Naive thymus-derived CD8-positive, alpha-beta T cell (primary cell): ENCODE data around the gene RGS19. TPM values are rescaled to one million over a fixed set of nuclear protein-coding genes. Genes with fewer than 3 reads are reported as not detected.
A peak's percentile ranks its signal among the peaks of the same experiment; 100 is the strongest.
"Not testable (repeated sequence)": the region's sequence is repeated elsewhere in the genome, so short reads cannot be mapped to it uniquely, and the experiment has no call there.

ENCODE experiments used
- ATAC-seq, 2 donors: fragments of 150-1000 bp; cut with Tn5 transposase in 1 of 2; sonication (Bioruptor Pico), chemical (Tn5 transposase) in 1 of 2; 1 replicate in 1 of 2; 2 replicates in 1 of 2; pipeline ENCODE4 v1.10.0; 2021; ENCODE audit warnings: mild to moderate bottlenecking in 2 of 2, moderate library complexity in 2 of 2
- POLR2A ChIA-PET: fragments of 350-600 bp; sonication (Branson Sonifier 250); formaldehyde crosslinking; loops from one replicate; lab custom pipeline; 2021; ENCODE audit warnings: antibody characterized with exemption; lab: Charles Lee
- DNase-seq, 10 donors: peaks; one replicate each; pipeline versions ENCODE4 v3.0.0 to v3.0.0-alpha.2; 2020 to 2022
- H3K27ac Mint-ChIP-seq, 10 donors: one replicate each; pipeline ENCODE4 v1.8.0; 2020 to 2022; ENCODE audit warnings: mild to moderate bottlenecking in 10 of 10, mixed read lengths in 10 of 10, moderate library complexity in 4 of 10, inconsistent platforms in 1 of 10
- H3K27me3 Mint-ChIP-seq, 5 donors: one replicate each; pipeline ENCODE4 v1.8.0; 2021 to 2022; ENCODE audit warnings: mixed read lengths in 5 of 5
- H3K36me3 Mint-ChIP-seq, 3 donors: one replicate each; pipeline ENCODE4 v1.8.0; 2020 to 2022; ENCODE audit warnings: mixed read lengths in 3 of 3, mild to moderate bottlenecking in 2 of 3, inconsistent platforms in 1 of 3
- H3K4me1 Mint-ChIP-seq, 4 donors: one replicate each; pipeline ENCODE4 v1.8.0; 2021 to 2022; ENCODE audit warnings: mixed read lengths in 4 of 4
- H3K4me3 Mint-ChIP-seq, 10 donors: one replicate each; pipeline ENCODE4 v1.8.0; 2020 to 2022; ENCODE audit warnings: mild to moderate bottlenecking in 10 of 10, mixed read lengths in 10 of 10, moderate library complexity in 6 of 10, inconsistent platforms in 1 of 10
- H3K9me3 Mint-ChIP-seq, 9 donors: one replicate each; pipeline ENCODE4 v1.8.0; 2020 to 2022; ENCODE audit warnings: mixed read lengths in 9 of 9, mild to moderate bottlenecking in 3 of 9, inconsistent platforms in 1 of 9, moderate library complexity in 1 of 9
- polyA plus RNA-seq, 3 donors: library from polyadenylated mRNA; unstranded; fragments of 300-500 nt; fragmentation: Illumina TruSeq; gene quantifications; one replicate each; pipeline ENCODE4 v1.2.3, GENCODE V29; 2021
- total RNA-seq, 8 experiments: library from RNA in 2 of 8; stranded (reverse) in 2 of 8; gene quantifications; one replicate each; pipeline ENCODE4 v1.2.3 and lab custom pipeline; 2021 to 2026

The RGS19 gene
- 10 to 100 TPM; 16.9 to 20.7 TPM for total RNA-seq
- polyA plus RNA-seq: 10 to 100 TPM; 50.9 to 67.5 (median 59.4) TPM
- 18.7 to 30.3 (median 26.9) reads per million in 6 experiments for total RNA-seq (lab: John Stamatoyannopoulos, UW)

DNA sequence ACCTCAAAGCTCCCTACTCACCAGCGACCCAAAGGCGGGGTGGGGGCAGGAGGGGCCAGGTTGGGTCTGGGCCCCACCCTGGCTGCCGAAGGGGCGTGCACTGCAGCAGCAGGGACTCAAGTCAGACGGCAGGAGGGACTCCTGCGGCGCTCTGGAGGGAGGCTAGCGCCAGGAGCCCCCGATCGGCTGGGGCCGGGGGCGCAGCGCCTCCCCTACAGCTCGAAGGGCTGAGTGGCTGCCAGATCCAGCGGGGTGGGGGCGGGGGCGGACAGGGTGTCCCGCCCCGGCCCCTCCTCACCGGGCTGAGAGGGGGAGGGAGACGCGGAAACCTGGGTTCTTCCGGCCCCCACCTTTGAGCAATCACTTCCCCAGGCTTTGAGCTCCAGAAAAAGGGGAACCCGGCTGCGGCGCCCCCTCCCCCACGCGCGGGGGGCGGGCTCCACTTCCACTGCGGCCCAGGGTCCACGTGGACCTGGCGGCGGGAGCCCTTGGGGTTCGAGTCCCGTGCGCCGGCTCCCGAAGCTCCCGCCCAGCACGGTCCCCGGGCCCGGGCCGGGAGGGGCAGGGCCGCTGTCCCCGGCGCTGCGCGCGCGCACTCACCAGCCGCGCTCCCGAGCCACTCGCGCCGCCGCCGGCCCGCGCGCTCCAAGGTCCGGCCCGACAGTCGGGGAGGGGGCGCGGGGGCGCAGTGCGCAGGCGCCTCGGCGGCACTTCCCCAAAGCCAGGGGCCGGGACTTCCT lies at the start of gene RGS19:
RGS19 (minus strand) TSS at position 246 of the 740 bp plus-strand sequence. CDS start 2,632 bp downstream, outside the sequence.
- POLR2A ChIA-PET: interaction anchor here (0.6 to 4.7 kb wide), 19 partner anchors 12 to 559 kb away, joined by 3 to 47 read pairs (median 5); partner anchors contain the start of genes GMEB2, NPBWR2, PCMTD2 and PPDPF
- Mint-ChIP-seq H3K4me3 (peak within 1 kb of the TSS; percentile 82 to 95 (median 92)), H3K27me3 (peaks cover 0 to 3% (median 1%) of the 10 kb centered on the region in 5 donors), H3K27ac (peak within 1 kb of the TSS; percentile 53 to 96 (median 90)), H3K36me3 (peaks cover 0 to 20% (median 0%) of the 10 kb centered on the region in 3 donors), H3K9me3 (no peaks in the 10 kb centered on the region), H3K4me1 (peaks cover 22 to 66% (median 52%) of the 10 kb centered on the region in 4 donors)
- DNase-seq: peak in 9 of 10 donors; percentile 40 to 82 (median 65)
- ATAC-seq: peak; percentile 16 to 33

DNA sequence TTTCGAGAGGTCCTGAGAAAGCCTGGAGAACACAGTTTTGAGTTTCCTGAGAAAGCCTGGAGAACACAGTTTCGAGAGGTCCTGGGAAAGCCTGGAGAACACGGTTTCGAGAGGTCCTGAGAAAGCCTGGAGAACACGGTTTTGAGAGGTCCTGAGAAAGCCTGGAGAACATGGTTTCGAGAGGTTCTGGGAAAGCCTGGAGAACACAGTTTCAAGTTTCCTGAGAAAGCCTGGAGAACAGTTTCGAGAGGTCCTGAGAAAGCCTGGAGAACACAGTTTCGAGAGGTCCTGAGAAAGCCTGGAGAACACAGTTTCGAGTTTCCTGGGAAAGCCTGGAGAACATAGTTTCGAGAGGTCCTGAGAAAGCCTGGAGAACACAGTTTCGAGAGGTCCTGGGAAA lies 44.2 kb upstream of the RGS19 start:
- DNase-seq: peak in 1 of 10 donors; percentile 8
- H3K36me3 Mint-ChIP-seq, H3K4me3 Mint-ChIP-seq, POLR2A ChIA-PET, H3K9me3 Mint-ChIP-seq, H3K27ac Mint-ChIP-seq, ATAC-seq, H3K4me1 Mint-ChIP-seq: not testable (repeated sequence)
- H3K27me3 Mint-ChIP-seq: peaks cover 3 to 15% (median 7%) of the 10 kb centered on the region in 5 donors

GRCh38 chr20:64122927-64123326 lies 43.6 kb upstream of the RGS19 start:
- ATAC-seq, H3K27ac Mint-ChIP-seq, H3K27me3 Mint-ChIP-seq, H3K4me3 Mint-ChIP-seq, POLR2A ChIA-PET, H3K9me3 Mint-ChIP-seq, H3K4me1 Mint-ChIP-seq, H3K36me3 Mint-ChIP-seq: not testable (repeated sequence)
- peak in 1 of 10 donors; percentile 18 for DNase-seq

GRCh38 chr20:64121586-64121985 lies 42.3 kb upstream of the RGS19 start:
- H3K4me3 Mint-ChIP-seq: no peak overlapping the region
- peak in 2 of 10 donors; percentile 4 to 15 for DNase-seq
- POLR2A ChIA-PET: interaction anchor here (1.9 to 3.4 kb wide), 3 partner anchors 37 to 82 kb away, joined by 9 to 13 read pairs (median 13); partner anchors contain the start of genes LKAAEAR1, OPRL1 and RGS19
- H3K27ac Mint-ChIP-seq: no peak overlapping the region
- no peaks in the 10 kb centered on the region for H3K9me3 Mint-ChIP-seq
- H3K4me1 Mint-ChIP-seq: peaks cover 7 to 9% (median 9%) of the 10 kb centered on the region in 4 donors
- H3K27me3 Mint-ChIP-seq: peaks cover 0 to 10% (median 2%) of the 10 kb centered on the region in 5 donors
- no peak for ATAC-seq
- H3K36me3 Mint-ChIP-seq: no peaks in the 10 kb centered on the region

GRCh38 chr20:64119681-64120341 lies 40.5 kb upstream of the RGS19 start:
- H3K27ac Mint-ChIP-seq: peak overlapping the region in 8 of 10 donors; percentile 44 to 95 (median 70)
- H3K36me3 Mint-ChIP-seq: no peaks in the 10 kb centered on the region
- H3K4me1 Mint-ChIP-seq: peaks cover 7 to 9% (median 9%) of the 10 kb centered on the region in 4 donors
- POLR2A ChIA-PET: interaction anchor here (0.8 to 3.4 kb wide), 7 partner anchors 36 to 209 kb away, joined by 3 to 13 read pairs (median 6); partner anchors contain the start of genes LKAAEAR1, OPRL1, PRPF6 and RGS19
- DNase-seq (peak in 2 of 10 donors; percentile 14 to 65), ATAC-seq (peak; percentile 7 to 14)
- H3K27me3 Mint-ChIP-seq: peaks cover 0 to 10% (median 2%) of the 10 kb centered on the region in 5 donors
- no peaks in the 10 kb centered on the region for H3K9me3 Mint-ChIP-seq
- H3K4me3 Mint-ChIP-seq: peak overlapping the region; percentile 14 to 81 (median 70)

- Mint-ChIP-seq H3K4me3 (peak overlapping the region in 2 of 10 donors; percentile 68 to 77), H3K27ac (peak overlapping the region in 1 of 10 donors; percentile 95), H3K9me3 (no peaks in the 10 kb centered on the region), H3K36me3 (no peaks in the 10 kb centered on the region), H3K4me1 (peaks cover 7 to 9% (median 9%) of the 10 kb centered on the region in 4 donors), H3K27me3 (peaks cover 0 to 10% (median 2%) of the 10 kb centered on the region in 5 donors)
- POLR2A ChIA-PET: interaction anchor here (1.0 to 3.4 kb wide), 5 partner anchors 35 to 139 kb away, joined by 3 to 13 read pairs (median 6); partner anchors contain the start of genes LKAAEAR1, OPRL1, PRPF6 and RGS19
- DNase-seq (peak in 2 of 10 donors; percentile 14 to 38), ATAC-seq (no peak)
These were observed 40.0 kb upstream of the RGS19 start for GRCh38 chr20:64119301-64119680.

DNA sequence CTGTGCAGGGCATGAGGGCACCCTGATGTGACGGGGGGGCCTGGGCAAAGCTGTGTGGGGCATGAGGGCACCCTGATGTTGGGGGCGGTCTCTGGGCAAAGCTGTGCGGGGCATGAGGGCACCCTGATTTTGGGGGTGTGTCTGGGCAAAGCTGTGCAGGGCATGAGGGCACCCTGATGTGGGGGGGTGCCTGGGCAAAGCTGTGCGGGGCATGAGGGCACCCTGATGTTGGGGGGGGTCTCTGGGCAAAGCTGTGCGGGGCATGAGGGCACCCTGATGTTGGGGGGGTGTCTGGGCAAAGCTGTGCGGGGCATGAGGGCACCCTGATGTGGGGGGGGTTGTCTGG lies 38.1 kb upstream of the RGS19 start:
- H3K36me3 Mint-ChIP-seq, DNase-seq, H3K27ac Mint-ChIP-seq, H3K27me3 Mint-ChIP-seq, POLR2A ChIA-PET, H3K9me3 Mint-ChIP-seq, ATAC-seq, H3K4me3 Mint-ChIP-seq, H3K4me1 Mint-ChIP-seq: not testable (repeated sequence)

DNA sequence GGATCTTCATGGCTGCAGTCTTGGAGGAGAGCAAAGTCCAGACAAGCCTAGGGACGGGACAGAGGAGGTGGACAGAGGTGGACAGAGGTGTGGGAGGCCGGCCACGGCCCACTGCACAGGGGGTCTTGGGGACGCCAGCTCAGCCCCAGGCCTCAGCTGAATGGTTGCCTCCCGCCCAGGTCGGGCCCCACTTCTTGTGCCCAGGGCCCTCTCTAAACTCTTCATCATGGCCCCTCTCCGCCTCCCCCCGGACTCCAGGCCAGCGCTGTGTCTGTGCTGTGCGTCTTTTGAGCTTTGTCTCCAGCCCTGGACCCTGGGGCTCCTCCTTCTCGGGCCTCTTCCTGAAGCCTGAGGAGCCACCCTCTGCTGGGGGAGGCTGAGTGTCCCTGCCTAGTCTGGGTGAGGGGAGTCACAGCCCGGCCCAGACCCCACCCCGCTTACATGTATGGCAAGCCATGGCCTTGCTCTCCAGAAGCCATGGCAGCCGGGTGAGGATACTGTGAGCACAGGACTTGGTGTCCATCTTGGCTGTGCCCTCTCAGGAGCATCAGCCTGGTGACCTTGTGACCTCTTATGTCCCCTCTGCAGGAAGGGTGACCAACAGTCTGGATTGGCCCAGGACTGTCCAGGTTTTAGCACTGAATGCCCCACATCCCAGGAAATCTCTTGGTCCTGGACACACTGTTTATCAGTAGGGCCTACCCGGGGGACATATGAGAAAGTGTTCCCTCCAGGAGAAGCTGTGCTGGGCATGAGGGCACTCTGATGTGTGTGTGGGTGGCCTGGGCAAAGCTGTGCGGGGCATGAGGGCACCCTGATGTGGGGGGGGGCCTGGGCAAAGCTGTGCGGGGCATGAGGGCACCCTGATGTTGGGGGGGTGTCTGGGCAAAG lies 37.5 kb upstream of the RGS19 start:
- no peaks in the 10 kb centered on the region for H3K9me3 Mint-ChIP-seq
- DNase-seq (peak in 2 of 10 donors; percentile 14 to 58), ATAC-seq (no peak)
- no peaks in the 10 kb centered on the region for H3K36me3 Mint-ChIP-seq
- H3K4me1 Mint-ChIP-seq: peaks cover 7 to 9% (median 9%) of the 10 kb centered on the region in 4 donors
- H3K27me3 Mint-ChIP-seq: peaks cover 0 to 5% (median 1%) of the 10 kb centered on the region in 5 donors
- H3K4me3 Mint-ChIP-seq: no peak overlapping the region
- POLR2A ChIA-PET: no interaction called here
- H3K27ac Mint-ChIP-seq: peak overlapping the region in 1 of 10 donors; percentile 84

DNA sequence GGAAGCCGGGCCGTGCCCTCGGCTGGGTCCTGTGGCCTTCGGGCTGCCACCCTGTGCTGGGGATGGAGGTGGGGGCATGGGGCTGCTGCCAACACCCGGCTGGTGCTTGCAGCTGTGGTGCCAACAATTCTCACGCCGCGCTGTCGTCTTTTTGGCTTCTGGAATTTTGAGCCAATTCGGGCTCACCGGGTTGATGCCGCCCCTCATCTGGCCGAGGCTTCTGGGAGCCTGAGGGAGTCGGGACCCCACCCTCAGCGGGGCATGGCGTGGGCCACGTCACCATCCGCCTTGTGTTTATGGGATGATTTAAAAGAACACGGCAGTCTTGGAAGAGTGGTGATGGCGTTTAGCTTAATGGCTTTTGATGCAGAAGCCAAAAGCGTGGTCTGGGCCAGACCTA lies 36.7 kb upstream of the RGS19 start:
- H3K27ac Mint-ChIP-seq: peak overlapping the region in 1 of 10 donors; percentile 84
- POLR2A ChIA-PET: no interaction called here
- H3K27me3 Mint-ChIP-seq: no peaks in the 10 kb centered on the region
- no peak overlapping the region for H3K4me3 Mint-ChIP-seq
- peaks cover 7 to 9% (median 9%) of the 10 kb centered on the region in 4 donors for H3K4me1 Mint-ChIP-seq
- DNase-seq (peak in 1 of 10 donors; percentile 32), ATAC-seq (no peak)
- H3K36me3 Mint-ChIP-seq: no peaks in the 10 kb centered on the region
- no peaks in the 10 kb centered on the region for H3K9me3 Mint-ChIP-seq

- H3K9me3 Mint-ChIP-seq: no peaks in the 10 kb centered on the region
- H3K27me3 Mint-ChIP-seq: no peaks in the 10 kb centered on the region
- no peak overlapping the region for H3K27ac Mint-ChIP-seq
- peaks cover 5 to 8% (median 6%) of the 10 kb centered on the region in 4 donors for H3K4me1 Mint-ChIP-seq
- POLR2A ChIA-PET: no interaction called here
- H3K36me3 Mint-ChIP-seq: no peaks in the 10 kb centered on the region
- ATAC-seq: no peak
- DNase-seq: peak in 1 of 10 donors; percentile 48
- H3K4me3 Mint-ChIP-seq: no peak overlapping the region
These were observed 36.0 kb upstream of the RGS19 start for GRCh38 chr20:64115171-64115911.

DNA sequence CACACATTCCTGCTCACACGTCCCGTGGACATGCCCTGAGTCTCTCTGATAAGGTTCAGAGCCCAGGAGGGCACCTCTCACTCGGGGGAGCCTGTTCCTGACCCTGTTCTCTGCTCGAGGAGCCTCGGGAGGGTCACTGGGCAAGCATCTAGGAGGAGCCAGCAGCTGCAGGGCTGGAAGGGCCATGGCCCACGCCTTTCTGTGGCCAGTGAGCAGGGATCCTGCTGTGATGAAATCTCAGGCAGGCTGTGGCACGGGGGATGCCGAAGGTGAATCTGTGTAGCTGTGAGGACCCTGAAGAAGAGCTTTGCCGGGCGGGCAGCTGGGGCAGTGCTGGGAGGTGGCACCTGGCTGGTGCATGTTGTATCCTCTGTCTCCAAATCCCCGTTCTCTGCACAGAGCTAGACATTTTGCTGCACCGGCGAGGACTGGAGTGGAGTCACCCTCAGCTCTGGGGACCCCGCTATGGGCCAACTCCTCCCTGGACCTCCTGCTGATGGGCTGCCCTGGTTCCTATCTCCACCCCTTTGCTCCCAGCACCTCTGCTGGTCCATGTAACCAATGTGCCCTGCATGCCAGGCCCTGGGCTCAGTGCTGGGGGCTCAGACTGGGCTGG lies 35.1 kb upstream of the RGS19 start:
- peak overlapping the region in 2 of 10 donors; percentile 33 to 50 for H3K27ac Mint-ChIP-seq
- H3K36me3 Mint-ChIP-seq: no peaks in the 10 kb centered on the region
- no peak overlapping the region for H3K4me3 Mint-ChIP-seq
- peak in 1 of 10 donors; percentile 37 for DNase-seq
- peaks cover 0 to 1% (median 0%) of the 10 kb centered on the region in 4 donors for H3K4me1 Mint-ChIP-seq
- H3K27me3 Mint-ChIP-seq: no peaks in the 10 kb centered on the region
- ATAC-seq: no peak
- no peaks in the 10 kb centered on the region for H3K9me3 Mint-ChIP-seq
- POLR2A ChIA-PET: no interaction called here
